Kasumi-1 (cell line): ENCODE results near the gene PXYLP1.
A peak's percentile ranks its signal among the peaks of the same experiment; 100 is the strongest.

ENCODE experiments used
- DNase-seq, 2 experiments: peaks; one replicate each; lab custom pipeline; 2025; lab: John Stamatoyannopoulos, UW

Gene PXYLP1

DNA sequence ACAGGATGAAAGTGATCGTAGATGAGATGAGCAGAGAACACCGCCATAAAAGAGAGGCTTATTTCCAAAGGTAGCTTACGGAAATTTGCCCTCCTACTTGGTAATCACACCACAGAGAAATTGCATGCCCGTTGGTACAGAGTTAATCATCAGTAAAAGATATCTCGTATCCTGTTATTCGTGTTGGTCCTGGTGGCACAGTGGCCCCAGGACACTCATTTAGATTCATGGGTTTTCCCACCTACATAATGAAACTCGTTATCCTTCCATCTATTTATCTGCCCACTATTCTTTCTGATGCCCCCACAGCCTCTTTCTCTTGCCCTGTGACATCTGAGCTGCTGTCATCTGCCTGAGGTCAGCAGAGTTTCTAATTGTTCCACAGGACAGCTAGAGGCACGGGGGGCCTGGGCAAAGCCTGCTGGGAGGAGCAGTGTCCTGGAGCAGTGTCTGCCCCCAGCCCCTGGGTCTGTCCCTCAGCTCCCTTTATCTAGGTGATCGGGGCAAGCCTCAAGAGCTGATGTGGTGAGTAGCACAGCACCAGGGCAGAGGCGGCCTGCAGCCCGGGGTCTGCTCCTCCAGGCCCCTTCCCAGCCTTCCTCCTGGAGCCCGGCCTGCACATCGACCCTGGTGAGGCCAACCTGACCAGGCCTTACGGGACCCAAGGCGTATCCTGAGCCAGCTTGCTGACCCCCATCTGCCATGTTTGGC, 42.2 kb downstream of the PXYLP1 start:
- no peak for DNase-seq

DNA sequence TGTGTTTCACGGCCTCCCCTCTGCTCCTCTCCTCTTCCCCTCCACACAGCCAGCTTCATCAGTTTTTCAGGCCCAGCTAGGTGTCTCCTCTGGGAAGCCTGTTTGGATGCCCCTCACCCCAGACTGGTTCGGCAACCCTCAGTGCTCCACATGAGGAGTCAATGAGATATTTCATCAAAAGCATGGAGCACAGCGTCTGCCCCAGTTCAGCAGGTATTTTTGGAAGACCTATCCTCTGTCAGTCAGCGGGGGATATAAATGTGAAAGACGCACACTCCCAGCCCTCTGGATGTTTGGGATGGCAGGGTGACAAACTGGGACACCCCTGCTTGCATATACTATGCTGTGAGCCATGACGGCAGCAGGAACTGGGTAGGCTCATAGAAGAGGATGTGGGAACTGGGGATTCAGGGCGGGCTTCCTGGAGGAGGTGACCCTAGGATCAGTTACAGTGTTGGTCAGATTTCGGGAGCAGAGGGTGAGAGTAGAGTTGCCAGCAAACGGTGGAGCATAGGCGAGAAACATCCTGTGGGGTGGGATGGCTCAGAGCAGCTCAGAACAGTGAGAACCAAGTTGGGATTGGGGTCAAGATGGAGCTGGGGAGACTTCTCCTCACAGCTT, 42.9 kb downstream of the PXYLP1 start:
- no peak for DNase-seq

DNA sequence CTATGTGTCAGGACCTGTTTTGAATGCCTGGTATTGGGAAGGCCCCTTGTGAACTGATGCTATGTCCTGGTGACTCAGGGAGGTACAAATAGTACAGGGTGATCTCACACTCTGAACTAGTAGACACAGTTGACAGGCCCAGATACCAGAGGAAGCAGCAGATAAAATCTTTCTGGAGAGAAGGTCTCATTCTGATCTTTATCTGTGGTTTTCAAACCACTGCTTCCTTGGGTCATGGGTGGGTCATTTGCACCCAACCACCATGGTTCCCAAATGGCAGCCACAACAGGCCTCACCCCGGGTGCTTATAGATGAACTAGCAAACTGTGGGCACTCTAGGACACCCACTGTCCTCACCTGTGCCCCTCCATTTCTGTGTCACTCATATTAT, 43.4 kb downstream of the PXYLP1 start:
- no peak for DNase-seq

GRCh38 chr3:141275511-141275910, 43.9 kb downstream of the PXYLP1 start:
- no peak for DNase-seq

DNA sequence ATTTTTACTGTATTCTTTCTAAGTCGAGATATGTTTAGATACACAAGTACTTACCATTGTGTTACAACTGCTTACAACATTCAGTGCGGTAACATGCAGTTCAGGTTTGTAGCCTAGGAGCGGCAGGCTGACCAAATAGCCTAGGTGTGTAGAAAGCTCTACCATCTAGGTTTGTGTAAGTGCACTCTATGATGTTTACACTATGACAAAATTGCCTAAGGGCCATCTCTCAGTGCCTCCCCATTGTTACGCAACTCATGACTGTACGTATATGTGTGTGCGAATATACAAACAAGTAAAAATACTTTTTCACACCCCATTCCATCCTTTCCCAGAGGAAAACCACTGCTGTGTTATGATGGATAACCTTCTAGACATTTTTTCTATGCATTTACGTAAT, 44.3 kb downstream of the PXYLP1 start:
- no peak for DNase-seq

DNA sequence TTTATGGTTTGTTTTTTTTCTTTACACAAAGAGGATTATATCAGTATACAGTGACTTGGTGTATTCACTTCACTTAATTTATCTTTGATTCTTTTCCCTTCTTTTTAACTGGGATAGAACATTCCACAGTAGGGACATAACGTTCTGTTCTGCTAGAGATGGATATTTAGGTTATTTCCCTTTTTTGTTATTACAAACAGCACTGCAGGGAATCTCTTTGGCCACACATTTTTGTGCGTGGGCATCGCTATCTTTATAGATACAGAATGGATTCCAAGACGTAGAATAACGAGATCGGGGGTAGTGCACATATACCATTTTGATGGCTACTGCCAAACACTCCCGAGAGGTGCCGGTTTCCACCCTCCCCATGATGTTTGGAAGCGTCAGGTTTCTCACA, 44.8 kb downstream of the PXYLP1 start:
- no peak for DNase-seq

DNA sequence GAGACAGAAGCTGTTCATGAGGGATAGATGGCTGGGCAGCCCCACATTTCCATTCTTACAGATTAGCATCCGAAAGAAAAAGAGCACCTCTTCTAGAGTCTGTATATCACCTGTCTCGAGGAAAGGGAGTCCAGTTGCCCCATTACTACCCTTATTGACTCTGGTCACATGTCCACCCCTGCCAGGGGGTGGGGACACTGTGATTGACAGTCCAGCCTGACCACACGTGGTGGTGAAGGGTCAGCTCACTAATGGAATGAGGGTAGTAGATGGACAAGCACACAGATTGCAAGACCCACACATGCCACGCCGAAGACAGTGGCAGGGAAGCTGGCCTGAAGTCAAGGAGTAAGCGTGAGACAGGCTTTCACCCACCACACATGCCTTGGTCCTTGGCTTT, 45.8 kb downstream of the PXYLP1 start:
- DNase-seq: no peak

GRCh38 chr3:141278196-141279076, 46.8 kb downstream of the PXYLP1 start:
- DNase-seq: no peak

- peak; percentile 32 for DNase-seq
Observed at GRCh38 chr3:141279077-141279967, 47.7 kb downstream of the PXYLP1 start.

- no peak for DNase-seq
Observed at GRCh38 chr3:141280086-141280485, 48.5 kb downstream of the PXYLP1 start.

DNA sequence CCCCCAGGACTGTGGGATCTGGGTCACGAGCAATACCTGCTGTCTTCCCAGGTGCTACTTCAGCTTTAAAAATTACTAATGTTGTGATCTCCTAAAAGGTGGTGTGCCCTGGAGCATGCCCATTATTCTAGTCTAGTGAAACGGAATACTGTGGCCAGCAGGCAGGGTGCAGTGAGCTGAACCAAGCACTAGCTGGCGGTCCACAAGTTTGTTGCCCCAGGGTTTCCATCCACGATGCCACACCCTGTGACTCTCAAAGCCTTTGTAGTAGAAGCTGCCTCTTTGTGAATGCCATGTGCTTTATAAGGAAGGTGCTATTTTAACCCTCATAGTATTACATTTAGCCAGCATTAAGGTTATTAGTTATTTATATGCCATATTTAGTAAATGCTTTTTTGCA, 49.1 kb downstream of the PXYLP1 start:
- no peak for DNase-seq

DNA sequence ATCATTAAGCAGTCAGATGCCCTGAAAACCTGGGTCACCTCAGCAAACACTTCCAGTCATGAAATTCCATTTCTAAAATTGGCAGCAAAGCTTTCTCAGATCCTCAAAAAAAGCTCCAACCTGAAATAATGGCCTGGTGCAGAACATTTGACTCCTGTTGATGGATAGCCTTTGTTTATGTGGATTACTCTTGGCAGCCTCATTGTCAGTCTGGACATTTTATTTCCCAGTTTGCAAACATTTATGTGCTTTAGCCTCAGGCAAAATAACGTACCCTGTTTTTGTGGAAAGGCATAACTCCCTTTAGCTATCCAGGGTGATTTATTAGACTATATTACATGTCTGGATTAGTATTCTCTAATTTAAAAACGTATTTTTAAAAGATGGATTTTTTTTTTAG, 53.9 kb downstream of the PXYLP1 start:
- no peak for DNase-seq

DNA sequence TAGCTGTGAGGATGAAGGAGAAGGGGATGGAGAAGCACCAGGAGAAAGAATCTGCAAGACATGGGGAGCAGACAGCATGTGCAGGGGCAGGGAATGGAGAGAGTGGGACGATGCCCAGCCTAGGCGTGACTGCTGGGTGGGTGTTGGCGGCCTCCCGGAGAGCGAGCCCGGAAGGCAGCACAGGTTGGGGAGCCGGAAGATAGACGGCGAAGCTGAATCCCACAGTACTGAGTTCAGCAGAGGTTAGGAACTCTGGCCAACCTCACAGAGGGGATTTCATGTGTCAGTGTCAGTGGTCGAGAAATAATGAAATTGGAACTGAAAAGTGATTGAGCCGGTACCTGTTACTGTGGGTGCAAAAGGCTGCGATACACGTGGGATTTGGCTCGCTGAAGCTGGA, 55.2 kb downstream of the PXYLP1 start:
- DNase-seq: no peak

GRCh38 chr3:141287326-141287725, 55.7 kb downstream of the PXYLP1 start:
- no peak for DNase-seq

DNA sequence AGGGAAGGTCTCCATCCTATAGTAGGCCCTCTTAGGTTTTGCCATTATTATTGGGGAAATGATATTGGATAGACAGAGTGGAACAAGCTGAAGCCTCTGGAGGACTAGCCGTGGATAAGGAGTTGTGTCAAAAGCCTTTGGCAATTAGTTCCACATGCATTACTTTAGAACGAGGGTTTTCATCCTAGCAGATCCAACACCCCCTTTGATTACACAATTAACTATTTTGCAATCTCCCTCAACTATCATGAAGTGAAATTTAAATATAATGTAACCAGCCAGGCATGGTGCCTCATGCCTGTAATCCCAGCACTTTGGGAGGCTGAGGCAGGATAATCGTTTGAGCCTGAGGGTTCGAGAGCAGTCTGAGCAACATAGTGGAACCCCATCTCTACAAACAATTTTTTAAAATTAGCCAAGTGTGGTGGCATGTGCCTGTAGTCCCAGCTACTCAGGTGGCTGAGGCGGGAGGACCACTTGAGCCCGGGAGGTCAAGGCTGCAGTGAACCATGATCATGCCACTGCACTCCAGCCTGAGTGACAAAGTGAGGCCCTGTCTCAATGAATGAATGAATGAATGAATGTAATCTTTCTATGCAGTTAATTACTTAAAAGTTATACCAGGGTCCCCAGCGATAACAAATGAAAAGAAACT, 56.8 kb downstream of the PXYLP1 start:
- DNase-seq: no peak

DNA sequence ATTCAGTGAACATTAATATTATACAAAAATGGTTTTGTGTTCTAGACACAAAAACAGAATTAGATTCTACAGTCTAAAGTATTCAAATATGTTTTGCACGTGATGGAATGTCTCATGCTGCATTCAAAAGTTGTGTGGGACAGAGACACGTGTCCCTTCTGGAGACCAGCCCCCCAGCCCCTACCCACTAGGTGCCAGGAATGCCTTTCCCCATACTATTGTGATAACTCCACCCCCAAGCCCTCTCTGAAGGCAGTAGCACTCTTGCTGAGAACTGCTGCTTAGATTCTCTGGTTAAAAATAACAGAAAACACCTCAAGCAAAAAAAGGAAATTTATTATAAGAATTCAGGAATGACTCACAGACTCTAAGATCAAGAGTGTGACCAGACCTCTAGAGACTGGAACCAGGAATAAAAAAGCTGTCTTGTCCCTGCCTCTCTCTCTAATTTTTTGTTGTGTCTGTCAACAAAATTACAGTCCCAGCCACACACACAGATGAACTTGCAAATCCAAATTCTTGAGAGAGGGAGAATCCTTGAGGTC, 57.7 kb downstream of the PXYLP1 start:
- DNase-seq: no peak

DNA sequence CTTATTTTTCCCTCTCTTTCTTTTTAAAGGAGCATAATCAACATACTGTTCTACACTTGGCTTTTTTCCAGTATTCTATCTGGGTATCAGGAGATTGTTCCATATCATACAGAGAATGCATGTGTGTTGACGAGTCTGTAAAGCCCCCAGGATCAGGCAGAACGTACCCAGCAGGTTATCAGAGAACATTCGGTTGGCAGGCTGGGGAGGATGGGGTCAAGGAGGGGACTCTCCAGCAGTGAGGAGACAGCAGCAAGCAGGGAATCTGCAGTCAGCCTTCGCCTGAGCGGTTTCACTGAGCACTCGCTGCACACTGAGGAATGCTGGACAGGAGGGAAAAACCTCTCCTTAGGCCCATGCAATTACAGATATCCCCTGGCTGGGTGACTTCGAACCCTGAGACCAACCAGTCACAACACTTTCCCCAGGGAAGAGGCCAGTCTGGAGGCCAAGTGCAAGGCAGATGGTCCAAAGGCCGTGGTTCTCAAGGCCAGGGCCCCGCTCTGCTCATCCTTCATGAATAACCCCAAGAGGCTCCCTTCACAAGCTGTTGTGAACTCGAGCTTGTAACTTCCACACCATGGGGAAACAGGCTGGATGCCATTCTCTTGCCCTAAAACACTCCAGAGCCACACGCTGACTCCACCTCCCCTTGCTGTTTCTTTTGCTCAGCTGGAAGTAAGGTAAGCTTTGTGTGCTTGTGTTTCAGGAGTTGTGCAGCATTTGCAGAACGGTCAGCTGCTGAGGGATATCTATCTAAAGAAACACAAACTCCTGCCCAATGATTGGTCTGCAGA, 60.1 kb downstream of the PXYLP1 start:
- DNase-seq: no peak

GRCh38 chr3:141292356-141293058, 60.9 kb downstream of the PXYLP1 start:
- no peak for DNase-seq

- no peak for DNase-seq
Observed at GRCh38 chr3:141294301-141294700, 62.7 kb downstream of the PXYLP1 start.

DNA sequence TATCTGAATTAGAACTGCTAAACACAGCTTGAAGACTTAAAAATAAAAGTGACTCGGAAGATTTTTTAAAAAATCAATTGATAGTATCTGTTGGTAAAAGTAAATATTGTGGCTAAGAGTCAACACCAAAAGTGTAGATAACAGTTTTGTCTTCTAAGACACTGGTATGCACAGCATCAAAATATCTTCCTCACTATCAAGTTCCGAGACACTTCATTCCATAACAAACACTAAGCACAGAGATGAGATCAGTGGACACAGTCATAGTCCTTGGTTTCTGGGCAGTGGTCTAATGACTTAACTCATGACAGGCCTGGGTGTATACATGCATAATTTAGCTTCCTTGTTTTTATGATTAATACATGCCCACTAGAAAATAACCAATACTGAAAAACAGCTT, 63.2 kb downstream of the PXYLP1 start:
- DNase-seq: no peak
